GM12865 (cell line): ENCODE data around the gene ACTG2.

Experiments used
- DNase-seq: peaks from one replicate; pipeline ENCODE4 v3.0.0; 2010; ENCODE audit warnings: low read depth
- H3K4me3 ChIP-seq: 2 replicates; pipeline ENCODE4 v1.5.1; 2011; ENCODE audit warnings: mild to moderate bottlenecking, low read depth, low read length, control low read depth
- TF ChIP-seq, protein P1 (sequence below): IDR thresholded peaks from 2 replicates; pipeline ENCODE4 v1.5.1; 2011; ENCODE audit warnings: low read length, control low read depth, low read depth, inconsistent platforms; ENCODE audit not compliant: insufficient read depth; ENCODE audit errors: missing control alignments

ACTG2 gene

DNA sequence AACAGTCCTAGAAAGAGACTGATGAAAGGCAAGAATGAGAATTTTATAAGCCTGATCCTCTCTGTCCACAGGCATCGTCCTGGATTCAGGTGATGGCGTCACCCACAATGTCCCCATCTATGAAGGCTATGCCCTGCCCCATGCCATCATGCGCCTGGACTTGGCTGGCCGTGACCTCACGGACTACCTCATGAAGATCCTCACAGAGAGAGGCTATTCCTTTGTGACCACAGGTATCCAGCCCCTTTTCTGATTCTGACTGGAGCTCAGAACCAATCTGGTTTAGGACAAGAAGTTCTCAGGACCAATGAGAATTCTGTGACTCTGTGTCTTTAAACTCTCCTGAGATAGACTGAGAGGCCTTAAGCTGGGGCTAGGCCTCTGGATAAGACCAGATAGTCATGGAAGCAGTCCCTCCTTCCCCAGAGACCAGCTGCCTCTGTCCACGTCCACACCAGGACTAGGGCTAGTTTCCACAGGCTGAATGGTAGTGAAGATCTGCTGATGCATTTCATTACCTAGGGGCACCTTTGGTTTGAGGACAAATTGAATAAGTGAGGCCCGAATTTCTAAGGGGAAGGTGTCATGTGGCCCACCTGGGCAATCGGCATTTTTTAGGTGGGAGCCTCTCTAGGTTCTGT lies 20.7 kb downstream of the ACTG2 start:
- H3K4me3 ChIP-seq = no peak overlapping the region
- TF ChIP-seq, protein P1, sequence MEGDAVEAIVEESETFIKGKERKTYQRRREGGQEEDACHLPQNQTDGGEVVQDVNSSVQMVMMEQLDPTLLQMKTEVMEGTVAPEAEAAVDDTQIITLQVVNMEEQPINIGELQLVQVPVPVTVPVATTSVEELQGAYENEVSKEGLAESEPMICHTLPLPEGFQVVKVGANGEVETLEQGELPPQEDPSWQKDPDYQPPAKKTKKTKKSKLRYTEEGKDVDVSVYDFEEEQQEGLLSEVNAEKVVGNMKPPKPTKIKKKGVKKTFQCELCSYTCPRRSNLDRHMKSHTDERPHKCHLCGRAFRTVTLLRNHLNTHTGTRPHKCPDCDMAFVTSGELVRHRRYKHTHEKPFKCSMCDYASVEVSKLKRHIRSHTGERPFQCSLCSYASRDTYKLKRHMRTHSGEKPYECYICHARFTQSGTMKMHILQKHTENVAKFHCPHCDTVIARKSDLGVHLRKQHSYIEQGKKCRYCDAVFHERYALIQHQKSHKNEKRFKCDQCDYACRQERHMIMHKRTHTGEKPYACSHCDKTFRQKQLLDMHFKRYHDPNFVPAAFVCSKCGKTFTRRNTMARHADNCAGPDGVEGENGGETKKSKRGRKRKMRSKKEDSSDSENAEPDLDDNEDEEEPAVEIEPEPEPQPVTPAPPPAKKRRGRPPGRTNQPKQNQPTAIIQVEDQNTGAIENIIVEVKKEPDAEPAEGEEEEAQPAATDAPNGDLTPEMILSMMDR = no peak
- no peak for DNase-seq

DNA sequence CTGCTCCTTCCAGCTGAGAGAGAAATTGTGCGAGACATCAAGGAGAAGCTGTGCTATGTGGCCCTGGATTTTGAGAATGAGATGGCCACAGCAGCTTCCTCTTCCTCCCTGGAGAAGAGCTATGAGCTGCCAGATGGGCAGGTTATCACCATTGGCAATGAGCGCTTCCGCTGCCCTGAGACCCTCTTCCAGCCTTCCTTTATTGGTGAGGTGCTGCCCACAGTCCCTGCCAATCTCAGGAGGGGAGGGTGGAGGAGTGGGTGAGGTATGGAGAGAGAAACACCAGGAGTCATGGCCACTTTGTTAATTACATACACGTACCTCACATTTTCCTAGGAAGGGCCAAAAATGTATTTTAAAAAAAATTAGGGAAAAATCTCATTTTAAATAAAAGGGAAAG lies 21.9 kb downstream of the ACTG2 start:
- TF ChIP-seq, protein P1 = no peak
- DNase-seq = no peak
- no peak overlapping the region for H3K4me3 ChIP-seq

DNA sequence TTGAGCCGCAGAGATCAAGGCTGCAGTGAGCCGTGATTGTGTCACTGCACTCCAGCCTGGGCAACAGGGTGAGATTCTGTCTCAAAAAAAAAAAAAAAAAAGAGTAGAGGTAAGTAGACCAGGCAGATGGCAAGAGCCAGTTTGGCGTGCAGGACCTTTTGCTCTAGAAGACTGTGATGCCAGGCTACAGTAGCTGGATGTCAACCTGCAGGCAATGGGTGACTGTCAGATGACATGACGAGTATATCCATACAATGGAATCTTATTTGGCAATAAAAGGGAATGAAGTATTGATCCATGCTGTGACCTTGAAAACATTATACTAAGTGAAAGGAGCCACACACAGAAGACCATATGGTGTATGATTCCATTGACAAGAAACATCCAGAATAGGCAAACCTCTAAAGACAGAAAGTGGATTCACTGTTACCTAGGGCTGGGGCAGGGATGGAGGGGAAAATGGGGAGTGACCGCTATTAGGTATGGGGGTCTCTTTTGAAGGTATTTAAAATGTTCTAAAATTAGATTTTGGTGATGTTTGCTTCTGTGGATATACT lies 22.7 kb downstream of the ACTG2 start:
- TF ChIP-seq, protein P1 = no peak
- H3K4me3 ChIP-seq = no peak overlapping the region
- no peak for DNase-seq

DNA sequence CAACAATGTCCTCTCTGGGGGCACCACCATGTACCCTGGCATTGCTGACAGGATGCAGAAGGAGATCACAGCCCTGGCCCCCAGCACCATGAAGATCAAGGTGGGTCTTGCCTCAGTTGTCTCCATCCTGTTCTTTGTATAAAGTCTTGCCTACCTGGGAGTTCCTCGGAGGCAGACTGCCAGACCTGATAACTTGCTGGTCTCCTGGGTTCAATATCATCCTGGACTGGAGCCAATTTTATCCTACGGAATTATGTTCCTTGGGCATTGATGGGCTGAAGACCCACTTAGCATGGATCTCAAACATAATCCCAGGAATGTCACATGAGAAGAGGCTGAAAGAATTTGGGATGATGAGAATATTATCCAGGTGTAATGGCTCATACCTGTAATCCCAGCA lies 23.9 kb downstream of the ACTG2 start:
- TF ChIP-seq, protein P1 = no peak
- no peak overlapping the region for H3K4me3 ChIP-seq
- no peak for DNase-seq

DNA sequence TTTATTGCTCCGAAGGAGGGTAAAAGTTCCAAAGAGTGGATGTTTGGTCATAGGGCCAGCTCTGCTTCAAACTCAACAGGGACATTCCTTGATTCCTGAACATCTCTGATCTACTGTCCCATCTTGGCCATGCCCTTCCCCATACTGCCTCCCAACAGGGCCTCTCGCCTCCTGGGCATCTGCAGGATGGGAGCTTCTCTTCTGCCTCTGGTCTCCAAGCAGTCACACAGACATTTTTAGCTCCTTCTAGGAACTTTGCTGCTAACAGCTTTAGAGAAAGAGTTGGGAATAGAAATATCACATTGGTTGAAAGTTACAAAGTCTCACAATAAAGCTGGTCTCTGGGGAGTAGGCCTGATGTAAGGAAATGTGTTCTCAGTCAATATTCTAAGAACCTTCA lies 24.5 kb downstream of the ACTG2 start:
- TF ChIP-seq, protein P1 = no peak
- H3K4me3 ChIP-seq = no peak overlapping the region
- no peak for DNase-seq

DNA sequence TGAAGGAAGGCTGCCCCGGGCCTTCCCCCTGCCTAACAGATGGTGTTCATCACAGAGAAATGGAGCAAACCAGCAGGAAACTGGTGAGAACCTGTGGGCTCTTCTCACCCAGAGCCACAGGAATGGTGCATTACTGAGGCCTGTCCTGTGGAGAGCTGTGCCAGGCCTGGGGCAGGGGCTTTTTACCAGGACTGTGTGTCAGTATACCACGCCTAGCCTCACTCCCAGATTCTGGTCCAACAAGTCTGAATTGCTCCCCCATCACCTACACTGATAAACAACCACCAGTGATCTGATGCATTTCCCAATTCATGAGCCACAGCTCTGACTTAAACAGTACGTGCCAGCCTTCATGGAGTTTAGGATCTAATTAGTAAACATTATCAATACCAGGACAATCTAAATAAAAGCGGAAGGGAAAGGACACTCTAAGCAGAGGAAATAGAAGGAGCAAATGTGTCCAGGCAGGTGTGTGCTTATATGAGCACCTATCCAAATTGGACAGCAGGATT lies 24.9 kb downstream of the ACTG2 start:
- peak; percentile 17 for DNase-seq
- H3K4me3 ChIP-seq = no peak overlapping the region
- TF ChIP-seq, protein P1 = no peak

DNA sequence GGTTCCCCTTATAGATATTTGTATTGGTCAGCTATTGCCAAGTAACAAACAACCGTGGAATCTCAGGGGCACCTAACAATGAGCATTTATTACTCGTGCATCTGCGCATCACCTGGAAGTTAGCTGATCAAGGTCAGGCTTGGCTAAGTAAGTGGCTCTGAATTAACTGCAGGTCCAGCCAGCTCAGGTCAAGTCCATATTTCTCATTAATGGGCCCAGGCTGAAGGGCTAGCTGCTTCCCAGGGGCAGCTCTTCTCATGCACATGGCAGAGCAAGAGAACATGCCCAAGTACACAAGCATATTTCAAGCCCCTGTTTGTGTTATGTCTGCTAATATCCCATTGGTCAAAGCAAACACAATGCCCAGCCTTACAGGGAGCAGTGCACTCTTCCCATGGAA lies 26.0 kb downstream of the ACTG2 start:
- no peak overlapping the region for H3K4me3 ChIP-seq
- DNase-seq = no peak
- TF ChIP-seq, protein P1 = no peak
